ENCODE results near the gene PAIP2B.

GRCh38 chr2:71269511-71270090, 42.7 kb upstream of the PAIP2B start:
- no peak for TF ChIP-seq CTCF (IDR thresholded peaks at IDR 0.05; ENCODE audit: low read length)
- TF ChIP-seq EZH2 (optimal IDR thresholded peaks at IDR 0.05; ENCODE audit: low read depth, low read length): no peak
- TF ChIP-seq EZH2phosphoT487 (IDR thresholded peaks at IDR 0.05; ENCODE audit: low read length): no peak
